ENCODE data around the gene FXYD6. TPM values are rescaled to one million over a fixed set of nuclear protein-coding genes. Genes with fewer than 3 reads are reported as not detected.

Gene FXYD6
- total and polyA plus RNA-seq, 9 of the 15 experiments (the other 6 are each of a cell fraction or from before 2014, with no cell fraction given) = 0.07 to 0.35 TPM; not detected in 7

DNA sequence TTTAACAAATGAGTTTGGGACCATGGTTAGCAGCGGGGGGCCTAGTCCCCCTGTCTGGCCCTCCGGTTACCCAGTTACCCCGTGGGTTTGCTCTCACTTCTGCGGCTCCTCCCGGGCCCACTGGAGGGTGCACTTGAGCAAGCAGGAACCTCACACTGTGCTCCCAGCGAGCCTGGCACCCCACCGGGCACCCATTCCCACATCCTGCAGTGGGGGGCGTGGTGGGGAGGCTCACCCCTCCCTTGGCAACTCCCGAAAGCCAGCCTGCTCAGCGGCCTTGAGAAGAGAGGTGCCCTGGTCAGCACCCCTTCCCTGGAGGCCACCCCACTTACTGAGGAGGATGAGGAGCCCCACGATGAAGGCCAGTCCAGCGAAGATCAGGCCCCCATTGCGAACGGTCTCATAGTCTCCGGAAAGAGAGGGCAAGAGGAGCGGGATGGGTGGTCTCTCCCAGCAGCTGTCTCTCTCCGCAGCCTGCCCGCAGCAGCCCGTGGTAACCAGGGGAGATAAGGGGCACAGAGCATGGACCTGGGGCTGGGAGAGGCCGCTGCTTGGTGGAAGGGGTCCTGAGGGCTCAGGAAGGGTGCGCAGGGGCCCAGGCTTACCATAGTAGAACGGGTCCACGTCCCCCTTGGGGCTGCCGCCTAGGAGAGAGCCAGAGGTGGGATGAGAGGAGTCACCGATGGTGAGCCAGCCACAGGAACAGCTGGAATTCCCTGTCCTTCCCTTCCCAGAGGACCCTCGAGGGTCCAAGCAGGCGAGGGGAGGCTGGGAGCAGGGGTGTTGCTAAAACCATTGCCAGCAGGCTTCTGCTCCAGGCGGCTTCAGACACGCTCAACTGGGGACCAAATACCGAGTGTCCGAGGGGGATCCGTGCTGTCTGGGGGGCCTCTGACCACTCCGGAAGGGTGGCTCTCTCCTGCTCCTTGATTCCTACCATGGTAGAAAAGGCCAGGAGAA lies 54.1 kb downstream of the FXYD6 start (continued):
- TF ChIP-seq JUN (IDR thresholded peaks at IDR 0.05; ENCODE audit: borderline replicate concordance, low read depth, low read length) = no peak
- no peak for TF ChIP-seq JUN (CRISPR knock-in tag; IDR thresholded peaks at IDR 0.05; ENCODE audit: borderline replicate concordance)
- TF ChIP-seq ZFX (CRISPR knock-in tag; IDR thresholded peaks at IDR 0.05) = no peak
- TF ChIP-seq ZNF436 (CRISPR knock-in tag; IDR thresholded peaks at IDR 0.05) = no peak
- TF ChIP-seq CBX3 (IDR thresholded peaks at IDR 0.05; ENCODE audit: borderline replicate concordance in 1 of 2, low read length in 2 of 2) = no peak
- 0 out of 2 replicates have a peak, but pooled peaks have one; percentile 13 for TF ChIP-seq CTBP1 (IDR thresholded peaks at IDR 0.05; ENCODE audit: borderline replicate concordance)
- TF ChIP-seq CXXC5 (CRISPR knock-in tag; IDR thresholded peaks at IDR 0.05) = no peak
- no peak for TF ChIP-seq SP1 (CRISPR knock-in tag; IDR thresholded peaks at IDR 0.05)
- 0 out of 2 replicates have a peak, but pooled peaks have one; percentile 17 for TF ChIP-seq CC2D1A (IDR thresholded peaks at IDR 0.05)
- TF ChIP-seq ZNF121 (CRISPR knock-in tag; conservative IDR thresholded peaks at IDR 0.05) = no peak
- TF ChIP-seq, protein P1, sequence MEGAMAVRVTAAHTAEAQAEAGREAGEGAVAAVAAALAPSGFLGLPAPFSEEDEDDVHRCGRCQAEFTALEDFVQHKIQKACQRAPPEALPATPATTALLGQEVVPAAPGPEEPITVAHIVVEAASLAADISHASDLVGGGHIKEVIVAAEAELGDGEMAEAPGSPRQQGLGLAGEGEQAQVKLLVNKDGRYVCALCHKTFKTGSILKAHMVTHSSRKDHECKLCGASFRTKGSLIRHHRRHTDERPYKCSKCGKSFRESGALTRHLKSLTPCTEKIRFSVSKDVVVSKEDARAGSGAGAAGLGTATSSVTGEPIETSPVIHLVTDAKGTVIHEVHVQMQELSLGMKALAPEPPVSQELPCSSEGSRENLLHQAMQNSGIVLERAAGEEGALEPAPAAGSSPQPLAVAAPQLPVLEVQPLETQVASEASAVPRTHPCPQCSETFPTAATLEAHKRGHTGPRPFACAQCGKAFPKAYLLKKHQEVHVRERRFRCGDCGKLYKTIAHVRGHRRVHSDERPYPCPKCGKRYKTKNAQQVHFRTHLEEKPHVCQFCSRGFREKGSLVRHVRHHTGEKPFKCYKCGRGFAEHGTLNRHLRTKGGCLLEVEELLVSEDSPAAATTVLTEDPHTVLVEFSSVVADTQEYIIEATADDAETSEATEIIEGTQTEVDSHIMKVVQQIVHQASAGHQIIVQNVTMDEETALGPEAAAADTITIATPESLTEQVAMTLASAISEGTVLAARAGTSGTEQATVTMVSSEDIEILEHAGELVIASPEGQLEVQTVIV (CRISPR knock-in tag; IDR thresholded peaks at IDR 0.05; ENCODE audit: borderline replicate concordance) = no peak
- TF ChIP-seq, protein P2, sequence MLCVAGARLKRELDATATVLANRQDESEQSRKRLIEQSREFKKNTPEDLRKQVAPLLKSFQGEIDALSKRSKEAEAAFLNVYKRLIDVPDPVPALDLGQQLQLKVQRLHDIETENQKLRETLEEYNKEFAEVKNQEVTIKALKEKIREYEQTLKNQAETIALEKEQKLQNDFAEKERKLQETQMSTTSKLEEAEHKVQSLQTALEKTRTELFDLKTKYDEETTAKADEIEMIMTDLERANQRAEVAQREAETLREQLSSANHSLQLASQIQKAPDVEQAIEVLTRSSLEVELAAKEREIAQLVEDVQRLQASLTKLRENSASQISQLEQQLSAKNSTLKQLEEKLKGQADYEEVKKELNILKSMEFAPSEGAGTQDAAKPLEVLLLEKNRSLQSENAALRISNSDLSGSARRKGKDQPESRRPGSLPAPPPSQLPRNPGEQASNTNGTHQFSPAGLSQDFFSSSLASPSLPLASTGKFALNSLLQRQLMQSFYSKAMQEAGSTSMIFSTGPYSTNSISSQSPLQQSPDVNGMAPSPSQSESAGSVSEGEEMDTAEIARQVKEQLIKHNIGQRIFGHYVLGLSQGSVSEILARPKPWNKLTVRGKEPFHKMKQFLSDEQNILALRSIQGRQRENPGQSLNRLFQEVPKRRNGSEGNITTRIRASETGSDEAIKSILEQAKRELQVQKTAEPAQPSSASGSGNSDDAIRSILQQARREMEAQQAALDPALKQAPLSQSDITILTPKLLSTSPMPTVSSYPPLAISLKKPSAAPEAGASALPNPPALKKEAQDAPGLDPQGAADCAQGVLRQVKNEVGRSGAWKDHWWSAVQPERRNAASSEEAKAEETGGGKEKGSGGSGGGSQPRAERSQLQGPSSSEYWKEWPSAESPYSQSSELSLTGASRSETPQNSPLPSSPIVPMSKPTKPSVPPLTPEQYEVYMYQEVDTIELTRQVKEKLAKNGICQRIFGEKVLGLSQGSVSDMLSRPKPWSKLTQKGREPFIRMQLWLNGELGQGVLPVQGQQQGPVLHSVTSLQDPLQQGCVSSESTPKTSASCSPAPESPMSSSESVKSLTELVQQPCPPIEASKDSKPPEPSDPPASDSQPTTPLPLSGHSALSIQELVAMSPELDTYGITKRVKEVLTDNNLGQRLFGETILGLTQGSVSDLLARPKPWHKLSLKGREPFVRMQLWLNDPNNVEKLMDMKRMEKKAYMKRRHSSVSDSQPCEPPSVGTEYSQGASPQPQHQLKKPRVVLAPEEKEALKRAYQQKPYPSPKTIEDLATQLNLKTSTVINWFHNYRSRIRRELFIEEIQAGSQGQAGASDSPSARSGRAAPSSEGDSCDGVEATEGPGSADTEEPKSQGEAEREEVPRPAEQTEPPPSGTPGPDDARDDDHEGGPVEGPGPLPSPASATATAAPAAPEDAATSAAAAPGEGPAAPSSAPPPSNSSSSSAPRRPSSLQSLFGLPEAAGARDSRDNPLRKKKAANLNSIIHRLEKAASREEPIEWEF (CRISPR knock-in tag; IDR thresholded peaks at IDR 0.05) = no peak
- TF ChIP-seq, protein P3, sequence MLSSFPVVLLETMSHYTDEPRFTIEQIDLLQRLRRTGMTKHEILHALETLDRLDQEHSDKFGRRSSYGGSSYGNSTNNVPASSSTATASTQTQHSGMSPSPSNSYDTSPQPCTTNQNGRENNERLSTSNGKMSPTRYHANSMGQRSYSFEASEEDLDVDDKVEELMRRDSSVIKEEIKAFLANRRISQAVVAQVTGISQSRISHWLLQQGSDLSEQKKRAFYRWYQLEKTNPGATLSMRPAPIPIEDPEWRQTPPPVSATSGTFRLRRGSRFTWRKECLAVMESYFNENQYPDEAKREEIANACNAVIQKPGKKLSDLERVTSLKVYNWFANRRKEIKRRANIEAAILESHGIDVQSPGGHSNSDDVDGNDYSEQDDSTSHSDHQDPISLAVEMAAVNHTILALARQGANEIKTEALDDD (IDR thresholded peaks at IDR 0.05) = no peak
- TF ChIP-seq ZNF134 (CRISPR knock-in tag; conservative IDR thresholded peaks at IDR 0.05) = no peak
- TF ChIP-seq RUNX1 (IDR thresholded peaks at IDR 0.05; ENCODE audit: low read depth) = no peak
- no peak for TF ChIP-seq HEY1 (CRISPR knock-in tag; IDR thresholded peaks at IDR 0.05; ENCODE audit: borderline replicate concordance)
- TF ChIP-seq TRIM28 (IDR thresholded peaks at IDR 0.05) = no peak
- peak; percentile 27 to 60; a peak in 3 of 4 replicates for TF ChIP-seq RAD21 (CRISPR knock-in tag; conservative IDR thresholded peaks at IDR 0.05 in 1 of 2, IDR thresholded peaks at IDR 0.05 in 1 of 2)
- no peak for TF ChIP-seq ZNF217 (CRISPR knock-in tag; IDR thresholded peaks at IDR 0.05)

Data from K562 (cell line).